Upper lobe of left lung (tissue), 6 donors: ENCODE measurements around the gene STAC. TPM values are rescaled to one million over a fixed set of nuclear protein-coding genes. Genes with fewer than 3 reads are reported as not detected.
A peak's percentile ranks its signal among the peaks of the same experiment; 100 is the strongest.

ENCODE experiments used
- ATAC-seq, 2 donors: fragments of 200-7000 bp; cut with Tn5 transposase; one replicate each; pipeline ENCODE4 v1.9.1; 2022; ENCODE audit warnings: mild to moderate bottlenecking in 2 of 2, moderate library complexity in 2 of 2; ENCODE audit not compliant: low FRiP score in 2 of 2
- DNase-seq, 2 donors: peaks; one replicate each; pipeline ENCODE4 v3.0.0-alpha.2; 2019 to 2020
- H3K27ac ChIP-seq, 4 donors: fragments of 200-600 bp; sonication (generic); one replicate each; pipeline ENCODE4 v1.5.1; 2016 to 2019
- H3K27me3 ChIP-seq, 4 donors: fragments of 200-600 bp; sonication (generic); one replicate each; pipeline ENCODE4 v1.5.1; 2017 to 2019
- H3K36me3 ChIP-seq, 4 donors: fragments of 200-600 bp; sonication (generic); one replicate each; pipeline ENCODE4 v1.5.1; 2016 to 2019
- H3K4me1 ChIP-seq, 4 donors: fragments of 200-600 bp; sonication (generic); one replicate each; pipeline ENCODE4 v1.5.1; 2018 to 2019
- H3K4me3 ChIP-seq, 4 donors: fragments of 200-600 bp; sonication (generic); one replicate each; pipeline ENCODE4 v1.5.1; 2017 to 2019; ENCODE audit warnings: mild to moderate bottlenecking in 2 of 4, moderate library complexity in 1 of 4
- H3K9me3 ChIP-seq, 4 donors: fragments of 200-600 bp; sonication (generic); one replicate each; pipeline ENCODE4 v1.5.1; 2018 to 2019
- EP300 ChIP-seq, 4 donors: sonication (generic); formaldehyde crosslinking; IDR thresholded peaks; one replicate each; pipeline ENCODE4 v1.5.1; 2017; ENCODE audit warnings: antibody characterized with exemption in 4 of 4, control low read depth in 2 of 4
- POLR2A ChIP-seq, 4 donors: fragments of 450-650 bp; IDR thresholded peaks; one replicate each; pipeline ENCODE4 v1.5.1; 2016 to 2017; ENCODE audit warnings: antibody characterized with exemption in 4 of 4, mild to moderate bottlenecking in 2 of 4
- POLR2AphosphoS5 ChIP-seq, 2 donors: sonication (generic); formaldehyde crosslinking; IDR thresholded peaks; one replicate each; pipeline ENCODE4 v1.5.1; 2017; ENCODE audit warnings: antibody characterized with exemption in 2 of 2
- WGBS, 2 donors: methylation state at CpG; one replicate each; pipeline ENCODE4 v1.1.5; 2017 to 2018; 5-methylcytosine and 5-hydroxymethylcytosine counted together
- total RNA-seq, 6 donors: library from RNA; depleted of rRNA in 4 of 6; stranded (reverse); fragments of >200 nt in 4 of 6; gene quantifications; one replicate each; pipeline versions ENCODE4 v1.1.0 to v1.2.1, GENCODE V29; 2016 to 2021
- TF ChIP-seq, protein P1 (sequence below), 6 experiments: fragments of 450-650 bp in 4 of 6; fragments of 200-600 bp in 2 of 6; sonication (generic) in 2 of 6; IDR thresholded peaks; one replicate each; pipeline ENCODE4 v1.5.1; 2016 to 2019; ENCODE audit warnings: antibody characterized with exemption in 6 of 6
- donor health status: DM: no; HTN: no; CAD: no; lungs with moderate emphysema.
- donor health status: DM: no; HTN: yes; CAD: no; lungs with severe emphysema.

STAC gene, protein sequence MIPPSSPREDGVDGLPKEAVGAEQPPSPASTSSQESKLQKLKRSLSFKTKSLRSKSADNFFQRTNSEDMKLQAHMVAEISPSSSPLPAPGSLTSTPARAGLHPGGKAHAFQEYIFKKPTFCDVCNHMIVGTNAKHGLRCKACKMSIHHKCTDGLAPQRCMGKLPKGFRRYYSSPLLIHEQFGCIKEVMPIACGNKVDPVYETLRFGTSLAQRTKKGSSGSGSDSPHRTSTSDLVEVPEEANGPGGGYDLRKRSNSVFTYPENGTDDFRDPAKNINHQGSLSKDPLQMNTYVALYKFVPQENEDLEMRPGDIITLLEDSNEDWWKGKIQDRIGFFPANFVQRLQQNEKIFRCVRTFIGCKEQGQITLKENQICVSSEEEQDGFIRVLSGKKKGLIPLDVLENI
- total RNA-seq: 10 to 100 TPM; 11.5 to 31.2 (median 23.5) TPM

- 2 to 5% methylated on average over 13 to 37 of the region's 73 CpGs for WGBS, 2 donors
Observed at GRCh38 chr3:36380221-36381031, at the start of gene STAC. Gene STAC, plus strand, starts transcription at chr3:36380504. Its CDS starts 140 bp downstream, at chr3:36380644.

GRCh38 chr3:36332139-36332538, 48.2 kb upstream of the STAC start:
- DNase-seq (no peak), ATAC-seq (no peak)
- Histone ChIP-seq H3K27ac (no peak overlapping the region), H3K9me3 (no peaks in the 10 kb centered on the region), H3K27me3 (no peaks in the 10 kb centered on the region), H3K4me1 (no peaks in the 10 kb centered on the region), H3K36me3 (no peaks in the 10 kb centered on the region), H3K4me3 (no peak overlapping the region)
- no peak for TF ChIP-seq EP300 (IDR thresholded peaks at IDR 0.05)
- TF ChIP-seq, protein P1, sequence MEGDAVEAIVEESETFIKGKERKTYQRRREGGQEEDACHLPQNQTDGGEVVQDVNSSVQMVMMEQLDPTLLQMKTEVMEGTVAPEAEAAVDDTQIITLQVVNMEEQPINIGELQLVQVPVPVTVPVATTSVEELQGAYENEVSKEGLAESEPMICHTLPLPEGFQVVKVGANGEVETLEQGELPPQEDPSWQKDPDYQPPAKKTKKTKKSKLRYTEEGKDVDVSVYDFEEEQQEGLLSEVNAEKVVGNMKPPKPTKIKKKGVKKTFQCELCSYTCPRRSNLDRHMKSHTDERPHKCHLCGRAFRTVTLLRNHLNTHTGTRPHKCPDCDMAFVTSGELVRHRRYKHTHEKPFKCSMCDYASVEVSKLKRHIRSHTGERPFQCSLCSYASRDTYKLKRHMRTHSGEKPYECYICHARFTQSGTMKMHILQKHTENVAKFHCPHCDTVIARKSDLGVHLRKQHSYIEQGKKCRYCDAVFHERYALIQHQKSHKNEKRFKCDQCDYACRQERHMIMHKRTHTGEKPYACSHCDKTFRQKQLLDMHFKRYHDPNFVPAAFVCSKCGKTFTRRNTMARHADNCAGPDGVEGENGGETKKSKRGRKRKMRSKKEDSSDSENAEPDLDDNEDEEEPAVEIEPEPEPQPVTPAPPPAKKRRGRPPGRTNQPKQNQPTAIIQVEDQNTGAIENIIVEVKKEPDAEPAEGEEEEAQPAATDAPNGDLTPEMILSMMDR (IDR thresholded peaks at IDR 0.05): no peak
- no peak for TF ChIP-seq POLR2A (IDR thresholded peaks at IDR 0.05)
- no peak for TF ChIP-seq POLR2AphosphoS5 (IDR thresholded peaks at IDR 0.05)

More at GRCh38 chr3:36380221-36381031, at the start of gene STAC:
- peaks cover 0 to 7% (median 2%) of the 10 kb centered on the region in 4 donors for H3K27me3 ChIP-seq
- H3K27ac ChIP-seq: no peak within 1 kb of the TSS
- DNase-seq (peak; percentile 47 to 93), ATAC-seq (peak; percentile 72 to 85)
- no peaks in the 10 kb centered on the region for H3K9me3 ChIP-seq
- peak within 1 kb of the TSS; percentile 8 to 56 (median 49) for H3K4me3 ChIP-seq
- TF ChIP-seq POLR2A (IDR thresholded peaks at IDR 0.05) (peak in 1 of 4 donors; percentile 39), POLR2AphosphoS5 (IDR thresholded peaks at IDR 0.05) (no peak)
- no peaks in the 10 kb centered on the region for H3K36me3 ChIP-seq
- peaks cover 7 to 16% (median 13%) of the 10 kb centered on the region in 4 donors for H3K4me1 ChIP-seq

DNA sequence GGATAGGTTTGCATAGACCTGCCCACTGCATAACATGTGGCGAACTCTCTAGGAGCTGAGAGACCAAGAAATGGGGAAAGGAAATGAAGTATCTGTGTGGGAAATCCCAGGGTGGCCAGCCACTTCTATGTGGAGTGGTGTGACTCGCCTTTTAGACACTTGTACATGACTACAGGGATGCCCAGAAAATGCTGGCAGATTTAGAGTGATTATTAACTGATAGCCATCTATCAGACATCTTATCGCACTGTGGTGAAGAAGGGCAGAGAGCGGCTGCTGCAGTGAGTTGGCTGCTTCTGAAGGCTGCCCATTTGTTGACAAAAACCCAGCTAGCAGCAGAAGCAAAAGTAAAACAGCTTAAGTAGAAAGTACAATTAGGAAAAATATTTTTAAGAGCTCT, 18.1 kb upstream of the STAC start:
- WGBS, 2 donors: 67 to 77% methylated on average over 4 of the region's 4 CpGs
- ATAC-seq: no peak
- TF ChIP-seq EP300 (IDR thresholded peaks at IDR 0.05): no peak
- no peak for TF ChIP-seq POLR2A (IDR thresholded peaks at IDR 0.05)
- no peak for TF ChIP-seq POLR2AphosphoS5 (IDR thresholded peaks at IDR 0.05)

GRCh38 chr3:36362973-36363372, 17.3 kb upstream of the STAC start:
- ATAC-seq (no peak), DNase-seq (no peak)
- Histone ChIP-seq H3K27me3 (no peaks in the 10 kb centered on the region), H3K27ac (no peak overlapping the region), H3K4me3 (no peak overlapping the region), H3K9me3 (no peaks in the 10 kb centered on the region), H3K4me1 (no peaks in the 10 kb centered on the region), H3K36me3 (no peaks in the 10 kb centered on the region)
- WGBS, 2 donors: 48 to 55% methylated on average over 2 of the region's 2 CpGs
- no peak for TF ChIP-seq POLR2AphosphoS5 (IDR thresholded peaks at IDR 0.05)
- TF ChIP-seq, protein P1 (IDR thresholded peaks at IDR 0.05): no peak
- TF ChIP-seq POLR2A (IDR thresholded peaks at IDR 0.05): no peak

More for the DNA sequence above, 18.1 kb upstream of the STAC start:
- Histone ChIP-seq H3K4me3 (no peak overlapping the region), H3K27me3 (no peaks in the 10 kb centered on the region), H3K9me3 (no peaks in the 10 kb centered on the region), H3K4me1 (no peaks in the 10 kb centered on the region), H3K36me3 (no peaks in the 10 kb centered on the region), H3K27ac (no peak overlapping the region)
- no peak for DNase-seq

DNA sequence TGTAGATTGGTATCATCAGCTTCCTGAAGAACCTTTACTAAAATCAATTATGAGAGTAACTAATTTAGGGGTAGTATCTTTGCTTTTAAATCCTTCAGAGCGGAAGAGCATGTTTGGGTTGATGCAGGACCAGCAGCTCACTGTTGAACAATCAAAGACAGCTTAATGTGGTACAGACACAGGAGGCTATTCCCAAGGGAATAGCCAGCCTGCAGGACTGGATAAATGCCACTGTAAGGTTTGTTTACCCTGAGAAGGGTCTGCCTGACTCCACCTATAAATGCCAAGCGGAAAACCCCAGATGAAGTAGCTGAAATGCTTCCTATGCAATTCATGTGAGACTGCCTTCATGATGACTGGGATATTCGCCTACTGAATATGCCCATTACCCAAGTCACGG, 16.0 kb upstream of the STAC start:
- Histone ChIP-seq H3K36me3 (no peaks in the 10 kb centered on the region), H3K27me3 (no peaks in the 10 kb centered on the region), H3K4me3 (no peak overlapping the region), H3K9me3 (no peaks in the 10 kb centered on the region), H3K4me1 (no peaks in the 10 kb centered on the region), H3K27ac (no peak overlapping the region)
- TF ChIP-seq, protein P1 (IDR thresholded peaks at IDR 0.05): no peak
- TF ChIP-seq POLR2A (IDR thresholded peaks at IDR 0.05) (no peak), POLR2AphosphoS5 (IDR thresholded peaks at IDR 0.05) (no peak), EP300 (IDR thresholded peaks at IDR 0.05) (no peak)
- no peak for ATAC-seq
- DNase-seq: no peak
- WGBS, 2 donors: 92 to 97% methylated on average over 4 of the region's 4 CpGs
